Erythroblast (primary cell): ENCODE results near the gene PRDM15.

Source experiments
- GATA1 ChIP-seq: IDR thresholded peaks from 2 replicates; pipeline ENCODE4 v1.6.1; 2011; ENCODE audit warnings: low read depth, mild to moderate bottlenecking, control low read depth, low read length, moderate library complexity
- POLR2A ChIP-seq: IDR thresholded peaks from 2 replicates; pipeline ENCODE4 v1.6.1; 2011; ENCODE audit warnings: mild to moderate bottlenecking, low read length

- no peak for TF ChIP-seq POLR2A
- no peak for TF ChIP-seq GATA1
Observed at GRCh38 chr21:41816583-41817165, 62.5 kb downstream of the PRDM15 start.
